Mesothelial cell of epicardium (in vitro differentiated cells): Measurements from ENCODE around the gene DOHH. TPM values are rescaled to one million over a fixed set of nuclear protein-coding genes. Genes with fewer than 3 reads are reported as not detected.

ENCODE experiments used
- DNase-seq, 2 experiments: peaks; one replicate each; pipeline ENCODE4 v3.0.0; 2021; ENCODE audit warnings: low spot score in 2 of 2; ENCODE audit not compliant: unreplicated experiment in 2 of 2
- H3K27ac Mint-ChIP-seq: 2 replicates; pipeline ENCODE4 v1.8.0; 2021; ENCODE audit warnings: mixed read lengths
- H3K27me3 Mint-ChIP-seq: 2 replicates; pipeline ENCODE4 v1.8.0; 2021; ENCODE audit warnings: low read depth, mixed read lengths
- H3K36me3 Mint-ChIP-seq: 2 replicates; pipeline ENCODE4 v1.8.0; 2021; ENCODE audit warnings: mixed read lengths
- H3K4me1 Mint-ChIP-seq: 2 replicates; pipeline ENCODE4 v1.8.0; 2021; ENCODE audit warnings: mixed read lengths
- H3K4me3 Mint-ChIP-seq: 2 replicates; pipeline ENCODE4 v1.8.0; 2021; ENCODE audit warnings: mild to moderate bottlenecking, moderate library complexity, mixed read lengths
- H3K9me3 Mint-ChIP-seq: 2 replicates; pipeline ENCODE4 v1.8.0; 2021; ENCODE audit warnings: mixed read lengths
- CTCF ChIP-seq: fragments of 200-600 bp; sonication (generic); IDR thresholded peaks from one replicate; pipeline ENCODE4 v1.5.0; 2021; ENCODE audit warnings: antibody characterized with exemption; ENCODE audit not compliant: unreplicated experiment
- total RNA-seq: library from RNA; stranded (reverse); gene quantifications from 3 replicates; pipeline ENCODE4 v1.2.1, GENCODE V29; 2021

The DOHH gene
- total RNA-seq, 1 donor from 2014 or later, result 8.5 TPM

- H3K27me3 Mint-ChIP-seq, result no peaks in the 10 kb centered on the region
Observed at GRCh38 chr19:3536429-3537100, 36.1 kb upstream of the DOHH start.

GRCh38 chr19:3535981-3536380 lies 35.5 kb upstream of the DOHH start:
- Mint-ChIP-seq H3K4me3 (no peak overlapping the region), H3K9me3 (no peaks in the 10 kb centered on the region), H3K36me3 (peaks cover 25% of the 10 kb centered on the region), H3K27ac (no peak overlapping the region), H3K27me3 (no peaks in the 10 kb centered on the region), H3K4me1 (peaks cover 5% of the 10 kb centered on the region)
- DNase-seq, result no peak
- TF ChIP-seq CTCF, result no peak

More at GRCh38 chr19:3536429-3537100, 36.1 kb upstream of the DOHH start:
- H3K27ac Mint-ChIP-seq, result no peak overlapping the region
- H3K4me1 Mint-ChIP-seq, result peaks cover 5% of the 10 kb centered on the region
- no peak overlapping the region for H3K4me3 Mint-ChIP-seq
- TF ChIP-seq CTCF, result no peak
- no peaks in the 10 kb centered on the region for H3K9me3 Mint-ChIP-seq
- peaks cover 21% of the 10 kb centered on the region for H3K36me3 Mint-ChIP-seq
- no peak for DNase-seq

DNA sequence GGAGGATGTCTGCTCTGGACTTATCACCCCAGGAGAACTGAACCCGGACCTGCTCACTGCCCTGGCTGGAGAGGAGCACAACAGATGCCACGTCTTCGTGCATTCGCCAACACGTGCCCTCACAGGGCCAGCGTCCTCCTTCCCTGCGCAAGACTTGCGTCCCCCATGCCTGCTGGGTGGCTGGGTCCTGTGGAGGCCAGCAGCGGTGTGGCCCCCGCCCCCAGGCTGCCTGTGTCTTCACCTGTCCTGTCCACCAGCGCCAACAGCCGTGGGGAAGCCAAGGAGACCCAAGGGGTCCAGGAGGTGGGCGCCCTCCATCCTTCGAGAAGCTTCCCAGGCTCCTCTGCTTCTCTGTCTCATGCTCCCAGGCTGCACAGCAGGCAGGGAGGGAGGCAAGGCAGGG lies 35.1 kb upstream of the DOHH start:
- Mint-ChIP-seq H3K9me3 (no peaks in the 10 kb centered on the region), H3K4me3 (no peak overlapping the region), H3K4me1 (peaks cover 5% of the 10 kb centered on the region), H3K27ac (no peak overlapping the region), H3K36me3 (peaks cover 25% of the 10 kb centered on the region), H3K27me3 (no peaks in the 10 kb centered on the region)
- DNase-seq, result no peak
- TF ChIP-seq CTCF, result no peak

GRCh38 chr19:3535235-3535535 lies 34.7 kb upstream of the DOHH start:
- H3K36me3 Mint-ChIP-seq, result peaks cover 25% of the 10 kb centered on the region
- H3K27me3 Mint-ChIP-seq, result no peaks in the 10 kb centered on the region
- TF ChIP-seq CTCF, result no peak
- peaks cover 5% of the 10 kb centered on the region for H3K4me1 Mint-ChIP-seq
- no peak overlapping the region for H3K4me3 Mint-ChIP-seq
- no peak for DNase-seq
- H3K27ac Mint-ChIP-seq, result no peak overlapping the region
- H3K9me3 Mint-ChIP-seq, result no peaks in the 10 kb centered on the region

DNA sequence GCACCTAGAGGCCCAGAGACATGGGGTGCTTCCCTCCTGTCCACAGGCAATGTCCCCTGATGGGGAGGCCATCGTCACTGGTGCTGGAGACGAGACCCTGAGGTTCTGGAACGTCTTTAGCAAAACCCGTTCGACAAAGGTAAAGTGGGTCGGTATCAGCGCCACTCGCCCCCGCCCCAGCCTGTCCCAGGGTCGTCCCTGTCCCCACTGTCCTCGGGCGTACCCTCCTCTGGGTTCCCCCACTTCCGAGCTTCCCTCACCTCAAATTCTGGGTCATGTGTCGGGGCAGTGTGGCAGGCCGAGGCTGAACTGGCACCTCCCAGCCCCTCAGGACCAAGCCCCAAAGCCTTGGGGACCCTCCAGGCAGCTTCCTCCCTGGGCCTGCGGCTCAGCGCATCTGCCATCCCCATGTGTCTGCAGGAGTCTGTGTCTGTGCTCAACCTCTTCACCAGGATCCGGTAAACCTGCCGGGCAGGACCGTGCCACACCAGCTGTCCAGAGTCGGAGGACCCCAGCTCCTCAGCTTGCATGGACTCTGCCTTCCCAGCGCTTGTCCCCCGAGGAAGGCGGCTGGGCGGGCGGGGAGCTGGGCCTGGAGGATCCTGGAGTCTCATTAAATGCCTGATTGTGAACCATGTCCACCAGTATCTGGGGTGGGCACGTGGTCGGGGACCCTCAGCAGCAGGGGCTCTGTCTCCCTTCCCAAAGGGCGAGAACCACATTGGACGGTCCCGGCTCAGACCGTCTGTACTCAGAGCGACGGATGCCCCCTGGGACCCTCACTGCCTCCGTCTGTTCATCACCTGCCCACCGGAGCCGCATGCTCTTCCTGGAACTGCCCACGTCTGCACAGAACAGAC lies 34.1 kb upstream of the DOHH start:
- Mint-ChIP-seq H3K4me1 (peaks cover 5% of the 10 kb centered on the region), H3K27ac (no peak overlapping the region), H3K27me3 (no peaks in the 10 kb centered on the region), H3K4me3 (no peak overlapping the region), H3K36me3 (peaks cover 23% of the 10 kb centered on the region), H3K9me3 (no peaks in the 10 kb centered on the region)
- TF ChIP-seq CTCF, result no peak
- DNase-seq, result no peak
